NB4 (cell line): Measurements from ENCODE around the gene NFE2L1.

Experiments
- CTCF ChIP-seq: IDR thresholded peaks from one replicate; pipeline ENCODE4 v1.5.1; 2012; ENCODE audit warnings: low read depth, low read length
- MAX ChIP-seq: IDR thresholded peaks from 2 replicates; pipeline ENCODE4 v1.6.1; 2011; ENCODE audit warnings: low read depth, low read length
- MYC ChIP-seq: IDR thresholded peaks from 2 replicates; pipeline ENCODE4 v1.6.1; 2011; ENCODE audit warnings: low read depth, low read length
- POLR2A ChIP-seq: IDR thresholded peaks from 2 replicates; pipeline ENCODE4 v1.6.1; 2011; ENCODE audit warnings: mild to moderate bottlenecking; ENCODE audit not compliant: insufficient read length; ENCODE audit errors: extremely low read depth

- TF ChIP-seq CTCF (no peak), POLR2A (no peak), MAX (no peak), MYC (no peak)
These were observed 62.6 kb downstream of the NFE2L1 start for GRCh38 chr17:48110761-48111160.
